NCI-H146 (cell line): ENCODE measurements around the gene SAP30BP.

ENCODE experiments used
- DNase-seq: peaks from one replicate; lab custom pipeline; 2025; lab: John Stamatoyannopoulos, UW

SAP30BP gene

DNA sequence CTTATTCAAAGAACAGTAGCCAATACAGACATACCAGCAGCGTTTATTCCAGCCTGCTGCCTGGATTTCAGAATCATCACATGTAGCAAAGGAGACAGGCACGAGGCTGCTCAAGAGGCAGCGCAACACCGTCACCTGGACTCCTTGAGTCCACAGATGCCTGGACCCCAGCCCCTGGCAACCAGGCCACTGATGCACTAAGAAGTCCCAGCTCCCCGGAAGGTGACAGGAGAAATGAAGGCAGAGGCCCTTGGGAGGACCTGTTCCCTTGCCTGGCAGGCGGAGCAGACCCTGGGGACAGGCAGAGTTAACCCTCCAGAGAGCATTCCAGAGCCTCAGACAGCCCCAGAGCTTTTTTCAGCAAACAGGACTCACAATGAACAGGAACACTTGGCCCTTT lies 17.5 kb upstream of the SAP30BP start:
- DNase-seq: no peak

DNA sequence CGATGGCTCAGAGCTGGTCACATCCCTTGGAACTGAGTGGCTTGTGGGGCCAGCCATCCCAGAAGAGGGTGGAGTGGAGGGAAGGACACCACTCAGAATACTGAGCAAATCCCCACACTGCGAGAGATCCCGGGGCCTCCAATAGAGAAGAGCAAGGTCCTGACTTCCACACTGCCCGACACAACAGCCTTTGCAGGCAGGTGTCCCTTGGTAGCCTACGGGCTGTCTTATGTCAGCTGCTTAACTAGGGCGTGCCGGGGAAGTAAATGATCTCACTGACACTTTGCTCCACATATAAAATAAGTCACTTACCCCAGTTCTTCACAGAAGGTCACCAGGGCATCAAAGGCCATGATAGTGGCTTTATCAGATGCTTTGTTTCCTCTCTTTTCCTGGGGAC lies 16.3 kb upstream of the SAP30BP start:
- no peak for DNase-seq

DNA sequence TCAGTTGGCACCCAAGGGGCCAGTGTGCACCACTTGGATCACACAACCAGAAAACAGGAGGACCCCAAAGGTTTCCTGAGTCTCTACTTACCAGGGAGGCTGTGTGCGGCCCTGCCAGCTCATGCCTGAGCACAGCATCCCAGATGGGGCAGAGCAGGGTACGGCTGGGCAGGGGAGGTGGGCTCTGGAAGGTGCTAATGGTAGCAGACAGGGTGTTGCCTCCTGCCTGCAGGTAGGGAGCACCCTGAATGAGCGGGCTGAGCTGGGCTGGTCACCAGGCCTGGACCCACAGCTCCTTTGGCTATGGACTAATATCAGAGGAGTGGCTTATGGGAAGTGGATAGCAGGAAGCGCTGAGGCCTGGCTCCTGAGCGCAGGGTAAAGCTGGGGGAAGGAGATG lies 14.8 kb upstream of the SAP30BP start:
- DNase-seq: no peak

DNA sequence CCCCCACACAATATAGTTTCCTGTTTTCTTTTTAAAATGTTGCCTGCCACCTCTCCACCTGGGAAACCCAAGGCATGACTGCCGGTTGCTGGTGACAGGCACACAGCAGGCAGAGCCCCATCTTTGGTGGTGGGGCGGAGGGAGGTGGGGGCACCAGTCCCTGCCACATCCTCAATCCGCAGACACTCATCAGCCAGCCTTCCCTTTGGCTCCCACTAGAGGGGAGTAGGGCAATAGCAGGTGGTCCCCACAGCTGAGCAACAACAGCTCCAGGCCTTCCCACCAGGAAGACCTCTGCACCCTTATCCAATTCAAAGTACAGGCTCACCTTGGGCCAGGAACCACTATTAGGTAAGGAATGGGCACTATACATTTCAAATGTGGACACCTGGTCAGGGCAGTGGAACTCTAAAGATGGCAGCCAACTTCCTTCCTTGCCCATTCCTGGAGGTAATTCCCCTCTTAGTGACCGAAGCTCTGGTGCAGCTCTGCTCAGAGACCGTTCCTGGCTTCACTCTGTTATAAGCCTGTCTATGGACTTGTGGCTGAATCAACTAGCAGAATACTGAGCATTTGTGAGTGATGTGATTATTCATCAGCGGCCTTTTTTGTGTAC lies 14.1 kb upstream of the SAP30BP start:
- peak; percentile 4 for DNase-seq

DNA sequence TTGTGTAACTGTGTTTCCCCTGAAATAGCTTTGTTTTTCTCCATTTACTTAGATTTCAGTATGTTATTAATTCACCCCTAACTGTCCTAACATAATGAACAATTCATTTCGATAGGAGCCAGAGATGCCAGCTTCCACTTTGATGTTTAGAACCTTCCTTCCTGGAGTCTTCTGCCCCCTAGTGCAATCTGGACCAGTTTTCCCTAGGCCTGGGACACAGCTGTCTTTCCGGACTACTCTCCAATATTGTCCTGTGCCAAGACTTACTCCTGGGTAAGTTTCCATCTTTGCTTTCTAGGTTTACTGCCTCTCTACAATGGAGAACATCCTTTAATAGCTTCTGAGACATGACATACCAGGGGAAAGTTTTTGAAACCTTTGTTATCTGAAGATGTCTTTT lies 13.0 kb upstream of the SAP30BP start:
- no peak for DNase-seq

DNA sequence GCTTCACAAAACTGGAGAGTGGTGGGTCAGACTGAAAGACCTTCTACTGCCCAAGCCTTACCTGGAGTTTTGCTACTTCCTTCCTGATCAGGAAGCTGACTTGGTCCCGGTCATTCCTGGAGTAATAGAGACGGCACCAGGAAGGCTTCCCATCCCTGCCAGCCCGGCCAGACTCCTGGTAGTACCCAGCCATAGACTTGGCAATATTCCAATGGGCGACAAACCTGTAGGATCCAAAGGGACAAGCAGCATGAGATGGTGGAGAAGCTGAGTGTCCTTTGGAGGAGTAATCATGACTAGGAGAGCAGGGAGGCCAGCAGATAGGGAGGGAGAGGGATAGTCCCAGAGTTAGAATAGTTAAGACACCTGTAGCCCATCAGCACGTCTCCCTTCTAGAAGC lies 8.9 kb upstream of the SAP30BP start:
- DNase-seq: no peak

DNA sequence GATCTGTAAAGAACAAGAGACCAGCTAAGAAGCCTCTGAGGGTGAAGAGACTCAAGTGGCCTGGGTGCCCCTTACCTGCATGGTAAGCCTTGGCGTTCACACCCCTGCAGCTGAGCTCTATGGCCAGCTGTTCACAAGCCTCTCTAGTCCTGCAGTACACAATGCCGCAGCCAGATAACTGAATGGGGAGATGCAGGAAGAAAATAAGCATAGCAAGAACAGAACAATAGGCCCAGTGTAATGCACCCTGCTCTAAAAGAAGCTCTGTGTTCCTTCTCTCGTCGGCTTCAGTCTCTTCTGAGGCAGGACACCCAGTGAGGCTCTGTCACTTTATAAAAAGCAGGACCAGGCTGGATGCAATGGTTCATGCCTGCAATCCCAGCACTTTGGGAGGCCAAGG lies 5.6 kb upstream of the SAP30BP start:
- DNase-seq: no peak

DNA sequence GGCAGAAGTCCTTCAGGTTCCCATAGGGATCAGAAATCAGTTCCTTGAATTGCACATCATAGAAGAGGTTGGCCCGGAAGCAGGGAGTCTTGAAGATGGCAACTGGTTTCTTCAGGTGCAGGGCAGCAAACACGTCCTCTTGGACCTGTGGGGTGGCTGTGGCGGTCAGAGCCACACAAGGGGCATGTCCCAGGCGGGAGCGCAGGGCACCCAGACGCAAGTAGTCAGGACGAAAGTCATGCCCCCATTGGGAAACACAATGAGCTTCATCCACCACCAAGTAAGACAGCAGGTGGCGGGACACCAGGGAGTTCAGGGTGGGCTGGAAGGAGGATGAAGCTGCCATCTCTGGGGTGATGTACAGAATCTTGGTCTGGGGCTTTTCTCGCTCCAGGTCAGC lies 4.6 kb upstream of the SAP30BP start:
- DNase-seq: no peak

DNA sequence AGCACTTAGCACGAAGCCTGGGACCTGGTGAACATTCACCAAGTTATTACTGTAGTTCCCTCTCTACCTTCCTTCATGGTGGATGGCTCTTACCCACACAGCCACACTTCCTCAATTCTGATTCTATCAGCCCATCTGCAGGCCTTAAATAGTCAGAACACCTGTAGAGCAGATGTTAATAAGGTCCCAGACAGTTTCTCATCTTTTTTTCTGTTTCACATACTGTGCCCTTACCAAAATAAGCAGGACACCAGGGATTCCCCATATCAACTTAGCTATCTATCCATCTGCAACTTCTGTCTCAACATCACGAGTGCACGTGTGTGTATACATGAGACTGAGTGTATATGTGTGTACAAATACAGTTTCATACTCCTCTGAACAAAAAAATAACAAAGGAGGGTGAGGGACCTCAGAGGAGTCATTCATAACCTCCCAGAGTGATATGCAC lies 3.0 kb upstream of the SAP30BP start:
- DNase-seq: no peak

DNA sequence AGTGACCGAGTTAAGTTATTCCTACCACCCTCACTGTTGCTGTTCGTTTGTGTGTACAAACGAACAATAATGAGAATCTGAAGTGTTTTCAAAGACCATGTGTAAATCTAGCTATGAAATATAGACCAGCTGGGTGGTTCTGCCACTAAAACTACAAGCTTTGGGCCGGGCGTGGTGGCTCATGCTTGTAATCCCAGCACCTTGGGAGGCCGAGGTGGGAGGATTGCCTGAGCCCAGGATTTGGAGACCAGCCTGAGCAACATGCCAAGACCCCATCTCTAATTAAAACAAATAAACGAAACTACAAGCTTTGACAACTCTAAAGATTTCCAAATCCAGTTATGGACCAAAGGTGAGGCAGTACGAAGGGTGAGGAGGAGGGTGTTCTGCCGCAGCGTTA lies 1.2 kb upstream of the SAP30BP start:
- DNase-seq: no peak

DNA sequence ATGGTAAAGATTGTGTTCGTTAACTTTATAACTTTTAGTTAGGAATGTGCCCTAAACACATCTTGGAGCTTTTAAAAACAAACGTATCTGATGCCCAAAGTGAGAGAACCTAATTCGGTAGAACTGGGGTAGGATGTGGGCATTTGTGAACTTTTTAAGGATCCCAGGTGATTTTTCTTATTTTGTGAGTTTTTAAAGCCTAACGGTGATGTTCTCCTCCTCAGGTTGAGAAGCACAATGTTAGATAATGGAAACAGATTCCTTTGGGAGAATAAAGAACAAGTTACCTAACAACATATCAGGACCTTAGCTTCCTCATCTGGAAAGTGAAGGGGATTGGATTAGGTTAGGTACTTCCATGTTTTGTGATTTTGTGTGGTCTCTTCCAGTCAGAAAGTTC lies 687 bp downstream of the SAP30BP start:
- DNase-seq: no peak

DNA sequence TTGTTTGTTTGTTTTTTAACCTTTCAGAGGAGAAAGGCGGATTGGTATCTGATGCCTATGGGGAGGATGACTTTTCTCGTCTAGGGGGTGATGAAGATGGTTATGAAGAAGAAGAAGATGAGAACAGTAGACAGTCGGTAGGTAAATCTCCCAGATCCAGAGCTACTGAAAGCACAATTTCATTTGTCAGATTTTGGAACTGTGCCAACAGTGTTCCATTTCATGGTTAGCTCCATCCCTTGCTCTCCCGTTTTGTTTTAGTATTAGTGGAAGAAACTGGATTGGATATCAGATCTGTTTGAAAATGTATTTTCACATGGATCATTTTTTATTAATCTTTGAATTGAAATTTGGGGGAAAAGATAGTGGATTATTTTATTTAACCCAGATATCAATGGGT lies 1.4 kb downstream of the SAP30BP start:
- DNase-seq: no peak

DNA sequence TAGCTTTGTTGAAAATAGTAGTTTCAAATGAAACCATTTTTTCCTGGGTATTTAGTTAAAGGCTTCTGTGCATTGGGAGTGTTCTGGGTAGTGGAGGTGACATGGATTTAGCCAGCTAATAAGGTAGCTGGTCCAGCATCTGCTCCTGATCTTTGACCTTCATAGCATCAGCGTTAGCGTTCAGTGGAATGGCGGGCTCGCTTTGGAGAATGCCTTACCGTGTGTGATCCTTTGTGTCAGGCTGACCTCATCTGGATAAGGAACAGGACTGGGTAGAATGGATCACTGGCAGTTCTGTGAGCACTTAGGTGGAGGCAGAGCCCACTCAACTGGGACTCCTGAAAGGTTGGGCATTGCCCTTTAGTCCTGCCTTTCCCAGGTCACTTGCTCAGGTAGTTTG lies 3.7 kb downstream of the SAP30BP start:
- DNase-seq: no peak

DNA sequence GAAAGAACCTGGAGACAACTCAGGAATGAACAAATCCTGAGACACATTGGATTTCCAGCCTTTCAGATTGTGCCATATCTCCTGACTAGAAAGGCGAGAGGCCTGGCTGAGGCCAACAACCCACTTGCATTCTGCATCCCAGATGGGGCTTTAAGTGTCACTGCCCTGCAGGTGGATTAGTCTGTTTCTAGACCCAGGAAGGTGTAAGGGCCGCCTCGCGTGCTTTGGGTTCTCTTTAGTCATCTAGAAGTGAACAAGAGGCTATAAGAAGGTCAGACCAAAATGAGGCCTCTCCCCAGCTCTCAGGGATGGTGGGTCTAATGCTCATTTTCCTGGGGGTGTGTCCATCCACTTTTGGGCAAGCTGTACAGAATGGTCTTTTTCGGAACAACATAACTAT lies 4.9 kb downstream of the SAP30BP start:
- DNase-seq: no peak

DNA sequence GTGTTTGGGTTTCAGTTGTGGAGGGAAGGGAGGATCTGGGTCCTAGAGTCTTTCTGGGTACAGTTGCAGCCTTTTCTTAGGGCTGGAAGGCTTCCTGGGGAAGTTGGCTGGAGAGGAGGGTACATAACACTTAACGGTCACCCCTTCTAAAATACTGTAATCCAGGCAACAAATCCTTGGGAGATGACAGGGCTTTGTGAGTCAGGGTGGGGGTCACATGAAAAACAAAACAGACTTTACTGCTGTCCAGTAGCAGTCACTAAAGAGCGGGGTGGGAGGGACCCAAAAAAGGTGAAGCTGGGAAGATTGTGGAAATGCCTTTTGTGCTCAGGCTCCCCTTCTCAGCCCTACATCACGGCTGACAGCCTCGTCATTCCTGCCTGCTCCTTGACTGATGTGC lies 6.3 kb downstream of the SAP30BP start:
- DNase-seq: no peak

DNA sequence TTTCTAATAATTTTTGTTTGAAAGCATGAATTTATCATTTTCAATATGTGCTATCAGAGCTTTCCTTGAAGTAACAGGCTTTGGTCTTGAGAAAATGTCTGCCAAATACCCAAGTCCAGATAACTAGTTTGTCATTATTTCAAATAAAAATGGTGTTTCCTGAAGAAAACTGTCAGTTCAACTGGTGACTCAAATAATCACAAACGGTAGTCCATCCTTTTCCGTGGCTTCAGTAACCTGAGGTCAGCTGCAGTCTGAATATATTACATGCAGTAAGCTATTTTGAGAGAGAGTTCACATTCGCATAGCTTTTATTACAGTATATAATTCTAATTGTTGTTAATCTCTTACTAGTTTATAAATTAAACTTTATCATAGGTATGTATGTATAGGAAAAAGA lies 9.3 kb downstream of the SAP30BP start:
- DNase-seq: no peak

DNA sequence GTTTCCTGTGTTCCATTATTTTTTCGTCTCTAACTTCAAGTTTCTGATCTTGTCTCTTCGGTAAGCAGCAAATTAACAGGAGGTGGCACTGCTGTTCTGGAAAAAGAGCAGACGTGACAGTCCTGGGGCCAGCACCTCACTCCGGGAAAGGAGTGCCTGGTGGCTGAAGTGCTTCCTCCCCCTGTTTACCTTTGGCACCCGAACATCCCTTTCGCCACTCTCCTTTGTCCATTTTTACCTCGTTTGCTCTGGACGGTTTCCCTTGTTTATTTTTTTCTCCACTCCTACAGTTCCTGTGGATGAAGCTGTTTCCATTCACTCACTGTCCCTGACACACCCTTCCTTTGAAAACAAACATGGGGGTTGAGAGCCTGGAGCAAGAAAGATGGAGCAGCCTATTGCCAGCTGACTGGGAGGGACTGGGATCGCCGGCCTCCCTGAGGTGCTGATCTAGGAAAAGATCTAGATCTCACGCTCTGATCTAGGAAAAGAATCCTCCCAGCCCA lies 12.6 kb downstream of the SAP30BP start:
- no peak for DNase-seq

DNA sequence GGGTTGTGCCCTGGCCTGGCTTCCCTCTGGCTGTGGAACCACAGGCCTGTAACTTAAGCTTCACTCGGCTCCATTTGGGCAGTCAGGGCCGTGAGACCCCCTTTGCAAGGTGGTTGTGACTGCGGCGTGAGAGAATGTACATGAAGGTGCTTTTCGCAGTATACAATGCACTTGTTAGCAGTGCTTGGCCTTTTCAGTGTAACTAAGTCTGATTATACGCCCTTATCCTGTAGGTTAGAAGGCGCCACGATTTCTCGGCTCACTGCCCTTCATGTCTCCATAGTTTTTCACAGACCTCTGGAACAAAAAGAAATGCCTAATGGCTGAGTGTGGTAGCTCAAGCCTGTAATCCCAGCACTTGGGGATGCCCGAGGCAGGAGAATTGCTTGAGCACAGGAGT lies 13.3 kb downstream of the SAP30BP start:
- no peak for DNase-seq

DNA sequence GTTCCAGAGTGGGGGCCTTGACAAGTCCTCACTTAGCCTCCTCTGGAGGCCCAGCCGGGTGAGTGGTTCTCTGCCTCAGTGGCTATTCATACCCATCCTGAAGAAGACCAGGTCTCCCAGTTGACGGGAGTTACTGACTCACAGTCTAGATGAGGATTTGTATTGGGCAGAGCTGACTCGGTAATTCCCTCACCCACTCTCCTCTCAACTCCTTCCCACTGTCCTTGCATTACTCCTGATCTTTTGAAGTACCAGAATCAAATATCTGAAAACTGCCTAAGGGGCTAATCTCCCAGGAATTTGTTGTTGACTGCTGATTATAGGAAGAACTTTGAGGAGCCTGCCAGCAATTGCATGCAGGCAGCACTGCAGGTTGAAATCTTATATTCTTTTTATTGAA lies 14.2 kb downstream of the SAP30BP start:
- DNase-seq: no peak

DNA sequence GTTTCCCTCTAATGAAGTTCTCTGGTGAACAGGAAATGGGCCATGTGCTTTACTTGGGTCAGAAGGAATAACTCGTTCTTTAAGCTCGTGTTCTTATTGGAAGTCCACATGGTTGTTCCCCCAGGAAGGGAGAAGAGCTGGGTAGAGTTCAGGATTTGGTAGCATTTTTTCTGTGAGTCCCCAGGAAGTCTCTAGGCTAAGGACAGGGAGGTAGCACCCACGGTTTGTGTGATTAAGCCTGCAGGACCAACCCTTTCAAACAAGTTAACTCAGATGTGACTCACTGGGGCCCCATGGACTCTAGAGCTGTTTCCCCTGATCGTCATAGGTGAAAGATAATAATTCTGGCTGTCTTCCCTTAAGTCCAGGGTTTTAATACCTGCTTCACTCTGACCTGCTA lies 16.4 kb downstream of the SAP30BP start:
- no peak for DNase-seq

DNA sequence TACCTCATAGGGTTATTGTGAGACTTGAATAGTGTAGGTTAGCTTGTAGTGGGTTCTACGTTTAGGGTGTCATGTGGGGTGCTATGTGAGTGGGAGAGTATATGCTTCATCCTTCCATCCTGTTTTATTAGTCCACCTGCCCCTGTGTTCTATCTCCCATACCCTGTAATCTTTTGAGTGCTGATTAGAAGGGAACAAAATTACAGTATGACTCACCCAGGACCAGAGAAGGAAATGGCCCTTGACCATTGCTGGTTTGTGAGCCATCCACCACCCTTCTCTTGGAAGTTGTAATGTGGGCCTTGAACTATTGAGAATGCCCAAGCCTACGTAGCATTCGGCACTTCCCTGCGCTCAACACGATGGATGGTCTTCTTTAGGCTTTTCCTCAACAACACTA lies 17.1 kb downstream of the SAP30BP start:
- DNase-seq: no peak

DNA sequence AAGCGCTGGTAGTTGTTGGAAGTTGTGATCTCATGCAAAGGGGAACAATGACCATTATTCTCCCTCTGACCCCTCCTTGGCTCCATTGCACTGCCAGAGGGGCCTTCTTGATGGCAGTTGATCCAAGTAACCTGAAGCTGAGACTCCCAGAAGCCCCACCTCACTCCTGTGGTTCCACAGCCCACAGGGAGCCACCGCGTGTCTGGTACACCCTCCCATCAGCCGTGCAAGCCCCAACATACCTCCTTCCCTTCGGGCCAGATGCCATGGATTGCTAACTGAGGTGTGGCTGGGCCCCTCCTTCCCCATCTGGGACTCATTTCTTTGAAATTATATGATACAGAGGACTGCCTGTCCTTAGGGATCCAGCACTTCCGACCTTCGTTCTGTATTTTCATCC lies 17.8 kb downstream of the SAP30BP start:
- DNase-seq: no peak

DNA sequence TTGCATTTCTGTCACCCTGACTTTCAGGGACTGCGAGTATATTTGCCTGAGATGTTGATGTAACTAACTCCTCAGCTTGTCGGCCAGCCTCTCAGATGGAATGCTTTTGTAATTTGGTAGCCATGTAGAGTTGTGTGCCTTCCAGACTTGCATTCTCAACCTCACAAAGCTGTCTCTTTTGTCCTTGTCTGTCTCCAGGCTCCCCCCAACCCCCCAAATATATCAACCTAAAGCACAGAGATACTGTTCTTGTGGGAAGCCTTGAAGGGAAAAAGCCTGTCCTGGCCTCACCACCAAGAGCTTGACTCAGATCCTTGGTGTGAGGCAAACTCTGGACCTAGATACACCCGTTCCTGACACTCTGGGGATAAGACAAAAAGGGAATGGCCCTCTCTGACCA lies 18.4 kb downstream of the SAP30BP start:
- no peak for DNase-seq

DNA sequence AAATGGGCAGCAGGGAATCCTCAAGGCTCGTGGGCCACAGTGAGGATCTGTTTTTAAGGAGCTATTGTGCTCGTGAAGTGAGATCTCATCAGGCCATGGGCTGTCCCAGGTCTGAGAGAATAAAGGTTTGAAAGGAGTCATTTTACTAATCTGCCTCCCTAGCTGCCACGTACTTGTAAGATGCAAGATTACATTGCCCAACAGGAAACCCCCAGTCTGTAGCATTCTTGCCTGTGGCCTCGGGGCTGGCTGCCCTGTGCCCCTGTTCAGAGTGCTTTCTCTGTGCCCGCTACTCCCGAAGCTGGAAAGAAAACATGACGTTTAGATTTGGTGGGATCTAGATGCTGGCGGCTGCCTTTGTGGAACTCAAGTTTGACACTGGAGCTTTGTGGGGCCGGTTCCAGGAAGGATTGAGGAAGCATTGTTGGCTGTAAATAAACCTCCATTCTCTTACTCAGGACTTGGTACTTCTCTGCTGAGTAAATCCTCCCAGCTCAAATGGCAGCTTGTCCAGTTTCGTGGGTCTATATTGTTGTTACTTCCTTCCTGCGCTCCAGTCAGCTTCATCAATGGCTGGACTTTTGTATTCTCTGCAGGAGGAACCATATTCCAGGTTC lies 21.2 kb downstream of the SAP30BP start:
- DNase-seq: no peak
